Aorta (tissue), 5 donors: Measurements from ENCODE around the gene ZDHHC11. TPM values are rescaled to one million over a fixed set of nuclear protein-coding genes. Genes with fewer than 3 reads are reported as not detected.

Source experiments
- ATAC-seq: fragments of 200-7000 bp; cut with Tn5 transposase; one replicate; pipeline ENCODE4 v1.9.1; 2022; ENCODE audit warnings: moderate library complexity; ENCODE audit not compliant: low FRiP score
- DNase-seq, 2 donors: peaks; one replicate each; pipeline ENCODE4 v3.0.0-alpha.2; 2020
- H3K27ac ChIP-seq, 2 donors: one replicate each; pipeline ENCODE4 v1.5.1; 2013; ENCODE audit warnings: low read length in 2 of 2, mild to moderate bottlenecking in 2 of 2, moderate library complexity in 2 of 2, control low read depth in 1 of 2, inconsistent platforms in 1 of 2, low read depth in 1 of 2
- H3K27me3 ChIP-seq, 2 donors: one replicate each; pipeline ENCODE4 v1.6.1; 2013; ENCODE audit warnings: control low read depth in 1 of 2, low read length in 1 of 2, mild to moderate bottlenecking in 1 of 2, moderate library complexity in 1 of 2; ENCODE audit not compliant: insufficient read depth in 2 of 2, control insufficient read depth in 1 of 2
- H3K36me3 ChIP-seq, 2 donors: one replicate each; pipeline ENCODE4 v1.6.1; 2013; ENCODE audit warnings: control low read depth in 1 of 2, low read length in 1 of 2, mild to moderate bottlenecking in 1 of 2; ENCODE audit not compliant: insufficient read depth in 2 of 2, control insufficient read depth in 1 of 2
- H3K4me1 ChIP-seq, 2 donors: one replicate each; pipeline ENCODE4 v1.6.1; 2013; ENCODE audit warnings: low read length in 2 of 2, control low read depth in 1 of 2, mild to moderate bottlenecking in 1 of 2, moderate library complexity in 1 of 2; ENCODE audit not compliant: insufficient read depth in 2 of 2, control insufficient read depth in 1 of 2
- H3K4me3 ChIP-seq, 2 donors: one replicate each; pipeline ENCODE4 v1.5.1; 2013; ENCODE audit warnings: low read length in 2 of 2, control low read depth in 1 of 2, mild to moderate bottlenecking in 1 of 2
- H3K9me3 ChIP-seq: one replicate; pipeline ENCODE4 v1.6.1; 2013; ENCODE audit warnings: mild to moderate bottlenecking, low read length; ENCODE audit not compliant: control insufficient read depth
- whole genome bisulfite sequencing, 2 donors: extraction: QIAGEN DNeasy Blood & Tissue Kit; methylation state at CpG; one replicate each; pipeline ENCODE4 v1.1.7; 2013; 5-methylcytosine and 5-hydroxymethylcytosine counted together
- intact Hi-C, 2 donors: fragments of 100-400 bp; cut with DNase I; formaldehyde crosslinking; loops; one replicate each; pipeline versions ENCODE4 v1.14.2 to v1.15.0; 2022
- polyA plus RNA-seq, 2 donors: library from polyadenylated mRNA; stranded (reverse); fragments of 200-250 nt; gene quantifications; one replicate each; pipeline ENCODE4 v1.2.3, GENCODE V29; 2013
- total RNA-seq, 2 donors: library from RNA; stranded (reverse); fragmentation: NEBNext Ultra II Directional; extraction: Animal tissue kit (Norgen Biotek cat#: 25700); gene quantifications; one replicate each; pipeline ENCODE4 v1.2.1, GENCODE V29; 2021
- donor health status: healthy with polysubstance abuse.
- donor health status: Bipolar disorder and iron deficiency.
- donor health status: DM: no; HTN: no; CAD: no.
- donor health status: DM: no; HTN: no; CAD: no.
- donor health status: DM: yes; HTN: yes; CAD: no.

The ZDHHC11 gene
- total and polyA plus RNA-seq, 4 donors: 1.5 to 26.0 (median 6.2) TPM

DNA sequence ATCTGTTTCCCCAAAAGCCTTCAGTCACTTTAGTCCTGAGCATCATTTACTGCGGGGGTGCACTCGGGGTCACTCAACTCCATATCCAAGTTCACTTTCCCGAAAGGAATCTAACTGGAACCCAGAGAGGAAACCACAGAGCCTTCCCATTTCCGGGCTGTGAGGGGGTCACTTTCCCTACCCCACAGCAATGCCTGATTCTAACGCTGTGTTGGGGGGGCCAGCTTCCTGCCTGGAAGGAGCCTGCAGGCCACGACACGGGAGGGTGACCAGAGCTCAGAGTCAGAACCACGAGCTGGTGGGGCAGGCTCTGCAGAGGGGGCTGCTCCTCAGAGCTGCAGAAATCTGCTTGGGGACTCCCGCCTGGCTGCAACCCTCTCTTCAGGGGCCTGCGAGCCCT is 21.5 kb upstream of the ZDHHC11 start:
- no peaks in the 10 kb centered on the region for H3K9me3 ChIP-seq
- intact Hi-C loops: no loop called here
- H3K27ac ChIP-seq: no peak overlapping the region
- H3K4me1 ChIP-seq: no peaks in the 10 kb centered on the region
- DNase-seq (no peak), ATAC-seq (no peak)
- no peak overlapping the region for H3K4me3 ChIP-seq
- no peaks in the 10 kb centered on the region for H3K27me3 ChIP-seq
- peaks cover 9 to 28% of the 10 kb centered on the region in 2 donors for H3K36me3 ChIP-seq
- WGBS, 2 donors: 85 to 89% methylated on average over 10 of the region's 10 CpGs

DNA sequence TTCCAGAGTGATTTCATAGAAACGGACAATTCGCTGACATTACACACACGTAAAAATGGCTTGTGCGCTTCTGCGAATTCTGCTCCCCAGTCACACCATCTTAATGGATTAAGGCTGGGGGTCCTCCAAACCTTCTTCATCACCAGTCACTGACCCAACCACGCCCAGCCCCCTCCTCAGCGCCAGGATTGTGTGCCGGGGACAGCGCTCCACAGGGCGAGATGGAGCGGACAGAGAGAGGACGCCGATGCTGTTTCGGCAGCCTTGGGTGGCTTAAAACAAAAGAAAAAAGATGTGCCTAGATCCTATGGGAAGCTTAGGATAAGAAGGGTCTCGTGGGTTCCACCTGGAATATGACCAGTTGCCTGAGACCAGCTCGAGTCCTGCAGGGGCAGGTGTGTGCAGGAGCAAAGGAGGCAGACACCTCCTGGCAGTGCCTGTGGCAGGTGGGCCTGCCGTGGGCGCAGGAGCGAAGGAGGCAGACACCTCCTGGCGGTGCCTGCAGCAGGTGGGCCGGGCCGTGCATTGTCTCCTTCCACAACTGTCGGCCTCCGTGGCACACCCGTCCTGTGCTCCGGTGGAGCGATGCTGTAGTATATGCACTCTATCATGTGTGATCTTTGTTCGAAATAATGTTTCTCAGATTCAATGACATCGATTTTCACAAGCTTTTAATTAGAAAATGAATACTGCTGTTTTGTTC is 21.0 kb upstream of the ZDHHC11 start:
- WGBS, 2 donors: 91 to 96% methylated on average over 29 of the region's 29 CpGs
- Histone ChIP-seq H3K9me3 (no peaks in the 10 kb centered on the region), H3K36me3 (peaks cover 9 to 28% of the 10 kb centered on the region in 2 donors), H3K4me1 (no peaks in the 10 kb centered on the region), H3K27me3 (no peaks in the 10 kb centered on the region), H3K27ac (no peak overlapping the region), H3K4me3 (no peak overlapping the region)
- no peak for DNase-seq
- intact Hi-C loops: no loop called here
- no peak for ATAC-seq

DNA sequence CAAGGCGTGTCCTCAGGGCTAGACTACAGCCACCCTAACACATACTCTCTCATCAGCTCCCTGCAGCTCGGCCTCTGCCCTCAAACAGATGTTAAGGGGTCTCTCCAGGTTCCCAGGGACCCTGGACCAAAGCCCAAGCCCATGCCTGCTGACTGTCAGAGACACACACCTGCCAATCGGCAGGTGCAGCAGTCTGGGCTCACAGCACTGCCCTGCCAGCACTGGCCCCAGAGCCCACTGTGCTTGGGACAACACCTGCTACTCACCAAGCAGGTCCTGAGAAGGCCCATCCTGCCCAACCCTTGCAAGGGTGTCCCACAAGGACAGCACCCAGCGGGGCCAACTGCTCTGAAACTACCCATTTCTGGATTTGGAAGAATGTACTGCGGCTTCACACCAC is 20.2 kb upstream of the ZDHHC11 start:
- H3K36me3 ChIP-seq: peaks cover 9 to 26% of the 10 kb centered on the region in 2 donors
- no peaks in the 10 kb centered on the region for H3K4me1 ChIP-seq
- 95 to 97% methylated on average over 5 of the region's 5 CpGs for WGBS, 2 donors
- intact Hi-C loops: no loop called here
- no peak for ATAC-seq
- no peaks in the 10 kb centered on the region for H3K9me3 ChIP-seq
- no peak overlapping the region for H3K27ac ChIP-seq
- no peaks in the 10 kb centered on the region for H3K27me3 ChIP-seq
- no peak overlapping the region for H3K4me3 ChIP-seq
- DNase-seq: no peak

DNA sequence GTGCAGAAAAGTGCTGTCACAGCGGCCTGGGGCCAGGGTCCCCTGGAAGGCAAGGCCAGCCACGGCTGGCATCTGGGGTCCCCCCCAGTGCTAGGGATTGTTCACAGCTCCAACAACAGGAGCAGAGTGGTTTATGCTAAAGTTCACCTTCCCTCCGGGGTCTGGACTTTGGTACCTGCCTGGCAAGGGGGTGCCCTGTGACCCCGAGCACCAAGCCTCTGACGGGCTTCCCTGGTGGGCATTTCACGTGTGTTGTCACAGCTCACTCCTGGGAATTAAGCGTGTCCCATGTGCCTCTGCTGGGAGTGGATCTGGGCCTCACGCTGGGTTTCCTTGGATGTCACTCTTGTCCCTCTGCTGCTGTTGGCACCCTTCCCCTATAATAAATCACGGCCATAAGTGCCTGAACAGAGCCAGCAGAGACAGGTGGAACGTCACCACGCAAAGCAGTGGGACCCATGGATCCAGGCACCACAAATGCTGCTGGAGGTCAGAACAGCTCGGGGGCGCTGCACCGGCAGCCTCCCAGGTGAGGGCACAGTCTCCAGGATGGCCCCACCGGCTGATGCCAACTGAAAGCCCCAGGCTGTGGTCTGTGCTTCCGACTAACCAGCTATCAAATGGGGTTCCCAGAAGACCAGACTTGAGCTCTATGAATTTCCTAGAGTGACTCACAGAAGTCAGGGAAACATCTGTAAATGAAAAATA is 17.8 kb upstream of the ZDHHC11 start:
- ATAC-seq (no peak), DNase-seq (no peak)
- no peak overlapping the region for H3K4me3 ChIP-seq
- no peak overlapping the region for H3K27ac ChIP-seq
- H3K36me3 ChIP-seq: peaks cover 9 to 28% of the 10 kb centered on the region in 2 donors
- intact Hi-C loops: no loop called here
- H3K9me3 ChIP-seq: no peaks in the 10 kb centered on the region
- WGBS, 2 donors: 90 to 92% methylated on average over 16 of the region's 16 CpGs
- H3K27me3 ChIP-seq: no peaks in the 10 kb centered on the region
- H3K4me1 ChIP-seq: no peaks in the 10 kb centered on the region

DNA sequence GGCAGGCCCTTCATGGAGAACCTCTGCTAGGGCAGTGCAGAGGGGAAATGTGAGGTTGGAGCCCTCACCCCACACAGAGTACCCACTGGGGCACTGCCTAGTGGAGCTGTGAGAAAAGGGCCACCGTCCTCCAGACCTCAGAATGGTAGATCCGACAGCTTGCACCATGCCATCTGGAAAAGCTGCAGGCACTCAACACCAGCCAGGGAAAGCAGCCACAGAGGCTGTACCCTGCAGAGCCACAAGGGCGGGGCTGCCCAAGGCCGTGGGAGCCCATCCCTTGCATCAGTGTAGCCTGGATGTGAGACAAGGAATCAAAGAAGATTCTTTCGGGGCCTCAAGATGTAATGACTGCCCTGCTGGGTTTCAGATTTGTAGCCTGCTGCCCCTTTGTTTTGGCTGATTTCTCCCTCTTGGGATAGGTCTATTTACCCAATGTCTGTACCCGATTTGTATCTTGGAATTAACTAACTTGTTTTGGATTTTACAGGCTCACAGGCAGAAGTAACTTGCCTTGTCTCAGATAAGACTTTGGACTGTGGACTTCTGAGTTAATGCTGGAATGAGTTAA is 16.6 kb upstream of the ZDHHC11 start:
- Histone ChIP-seq H3K9me3 (no peaks in the 10 kb centered on the region), H3K4me3 (no peak overlapping the region), H3K36me3 (peaks cover 9 to 28% of the 10 kb centered on the region in 2 donors), H3K4me1 (no peaks in the 10 kb centered on the region), H3K27me3 (no peaks in the 10 kb centered on the region), H3K27ac (no peak overlapping the region)
- WGBS, 2 donors: 91% methylated on average over 6 of the region's 6 CpGs
- intact Hi-C loops: no loop called here
- DNase-seq (no peak), ATAC-seq (no peak)

DNA sequence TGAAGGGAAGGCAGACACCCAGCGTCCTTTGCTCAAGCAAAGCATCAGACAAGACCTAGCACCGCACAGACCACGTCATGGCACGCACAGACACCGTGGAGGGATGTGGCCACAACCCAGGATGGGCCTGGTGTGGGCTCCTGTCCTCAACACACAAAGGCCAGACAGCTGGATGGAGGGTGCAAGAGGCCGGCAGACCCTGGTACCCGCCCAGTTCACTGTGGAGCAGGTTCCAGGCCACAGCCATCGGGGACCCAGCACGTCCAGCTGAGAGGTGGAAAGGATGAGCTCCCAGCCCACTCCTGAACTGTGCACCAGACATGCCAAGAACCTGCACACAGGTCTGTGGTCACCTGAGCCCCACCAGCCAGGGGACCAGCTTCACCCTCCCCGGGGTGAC is 15.0 kb upstream of the ZDHHC11 start:
- ATAC-seq: peak; percentile 15
- intact Hi-C loops: no loop called here

DNA sequence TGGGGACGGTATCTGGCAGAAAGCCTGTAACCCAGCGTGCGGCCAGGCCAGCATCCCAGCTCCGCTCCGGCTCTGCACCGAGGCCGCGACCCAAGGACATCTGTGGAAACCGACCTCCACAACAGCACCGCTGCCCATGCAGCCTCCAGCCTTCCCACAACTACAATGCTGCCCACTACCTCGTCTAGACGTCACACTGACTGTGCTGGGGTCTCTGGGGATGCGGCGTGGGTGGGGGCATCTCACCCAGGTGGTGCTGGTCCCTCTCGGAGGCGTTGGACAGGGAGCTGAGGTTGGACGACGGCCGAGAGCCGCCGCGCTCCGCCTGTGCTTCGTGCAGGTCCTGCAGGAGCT is 14.4 kb upstream of the ZDHHC11 start:
- DNase-seq (no peak), ATAC-seq (no peak)
- Histone ChIP-seq H3K36me3 (peaks cover 4 to 22% of the 10 kb centered on the region in 2 donors), H3K4me1 (no peaks in the 10 kb centered on the region), H3K9me3 (no peaks in the 10 kb centered on the region), H3K27ac (no peak overlapping the region), H3K27me3 (no peaks in the 10 kb centered on the region), H3K4me3 (no peak overlapping the region)
- intact Hi-C loops: no loop called here
- 92 to 93% methylated on average over 24 of the region's 24 CpGs for WGBS, 2 donors

More for the DNA sequence above, 15.0 kb upstream of the ZDHHC11 start:
- Histone ChIP-seq H3K27me3 (no peaks in the 10 kb centered on the region), H3K4me3 (no peak overlapping the region), H3K4me1 (no peaks in the 10 kb centered on the region), H3K9me3 (no peaks in the 10 kb centered on the region), H3K36me3 (peaks cover 4 to 22% of the 10 kb centered on the region in 2 donors), H3K27ac (no peak overlapping the region)
- WGBS, 2 donors: 87 to 95% methylated on average over 10 of the region's 10 CpGs
- DNase-seq: no peak

DNA sequence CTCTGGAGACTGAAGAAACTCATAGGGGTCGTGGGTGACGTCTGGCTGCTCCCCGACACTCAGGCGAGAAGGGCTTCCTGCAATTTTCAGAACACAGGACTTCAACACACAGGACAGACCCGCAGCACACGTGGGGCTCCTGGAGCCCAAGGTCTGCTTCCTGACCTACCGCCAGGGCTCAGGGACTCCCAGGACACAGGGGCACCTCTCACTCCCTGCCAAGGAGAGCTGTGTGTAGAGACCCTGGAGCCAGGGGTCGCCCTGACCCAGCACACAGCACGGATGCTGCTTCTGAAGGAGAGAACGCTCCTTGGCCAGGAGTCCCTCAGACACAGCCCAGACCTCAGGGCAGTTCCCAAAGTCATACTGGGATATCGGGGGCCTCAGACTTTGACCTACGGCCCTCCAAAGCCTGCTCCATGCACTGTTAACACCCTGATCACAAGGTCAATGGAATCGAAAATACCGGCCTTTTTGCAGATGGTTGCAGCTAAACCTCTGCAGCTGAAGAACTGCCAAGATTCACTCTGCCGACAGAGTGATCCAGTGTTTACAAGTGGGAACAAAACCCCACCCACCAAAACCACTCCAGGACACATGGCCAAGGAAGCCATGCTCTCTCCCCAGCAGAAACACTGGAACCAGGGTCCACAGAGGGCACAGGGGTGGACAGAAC is 13.8 kb upstream of the ZDHHC11 start:
- 80 to 82% methylated on average over 15 of the region's 15 CpGs for WGBS, 2 donors
- Histone ChIP-seq H3K36me3 (peaks cover 4 to 21% of the 10 kb centered on the region in 2 donors), H3K27me3 (no peaks in the 10 kb centered on the region), H3K4me1 (no peaks in the 10 kb centered on the region), H3K27ac (no peak overlapping the region), H3K4me3 (no peak overlapping the region), H3K9me3 (no peaks in the 10 kb centered on the region)
- intact Hi-C loops: no loop called here
- ATAC-seq (no peak), DNase-seq (no peak)
